DMS114 treated with DMSO at 0.1 percent for 48 hours (cell line): ENCODE data around the gene DCAF15.

Experiments
- DNase-seq: peaks from one replicate; lab custom pipeline; 2025; ENCODE audit not compliant: unreplicated experiment; lab: John Stamatoyannopoulos, UW

DCAF15 gene

GRCh38 chr19:13974073-13974472, 21.8 kb downstream of the DCAF15 start:
- DNase-seq = peak; percentile 12

DNA sequence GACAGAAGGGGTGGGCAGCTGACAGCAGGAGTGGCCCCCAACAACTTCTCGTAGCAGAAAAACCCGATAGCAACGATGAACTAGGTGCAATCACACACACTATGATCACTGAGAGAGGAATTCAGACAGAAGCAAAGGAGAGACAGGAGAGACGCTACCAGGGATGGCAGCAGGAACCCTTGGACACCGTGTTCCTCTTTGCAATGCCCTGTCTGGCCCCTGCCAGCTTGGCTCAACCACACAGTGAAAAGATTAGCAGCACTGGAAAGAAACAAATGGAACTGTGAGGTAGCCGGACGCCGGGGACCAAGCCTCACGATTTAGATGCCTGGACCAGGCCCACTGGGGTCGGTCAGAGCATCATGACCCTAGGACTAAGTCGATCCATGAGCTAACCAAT, 23.6 kb downstream of the DCAF15 start:
- no peak for DNase-seq

DNA sequence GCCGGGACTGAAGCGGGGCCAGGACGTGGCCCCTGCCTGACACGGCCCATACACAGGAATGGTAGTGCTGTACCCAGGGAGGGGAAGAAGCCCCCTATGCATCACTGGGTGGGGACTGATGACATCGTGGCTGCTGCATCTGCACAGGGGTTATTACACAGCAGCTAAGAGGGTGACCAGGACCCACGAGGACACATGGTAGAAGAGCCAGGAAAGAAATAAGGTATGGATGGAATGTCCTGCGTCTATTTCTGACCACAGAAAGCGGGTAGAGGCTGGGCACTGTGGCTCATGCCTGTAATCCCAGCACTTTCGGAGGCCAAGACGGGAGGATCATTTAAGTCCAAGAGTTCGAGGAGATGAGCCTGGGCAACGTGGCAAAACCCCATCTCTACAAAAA, 24.1 kb downstream of the DCAF15 start:
- no peak for DNase-seq

DNA sequence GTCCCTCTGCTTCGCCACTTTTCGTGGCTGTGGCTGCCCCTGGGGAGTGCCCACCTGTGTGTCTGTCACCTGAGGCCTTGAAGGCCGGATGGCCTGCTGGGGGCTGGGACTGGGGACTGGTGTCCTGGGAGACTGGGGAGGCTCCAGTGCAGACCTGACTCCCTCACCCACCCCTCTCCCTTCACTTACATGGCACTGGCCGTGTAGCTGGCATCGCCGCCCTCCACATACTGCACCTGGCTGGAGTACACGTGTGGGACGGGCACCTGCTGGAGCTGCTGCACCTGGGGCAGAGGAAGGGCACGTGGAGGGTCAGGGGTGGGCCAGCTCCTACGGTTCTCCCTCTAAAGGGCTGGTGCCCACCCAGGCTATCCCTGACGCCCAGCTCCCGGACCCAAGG, 25.5 kb downstream of the DCAF15 start:
- no peak for DNase-seq

GRCh38 chr19:13978351-13979243, 26.3 kb downstream of the DCAF15 start:
- no peak for DNase-seq

DNA sequence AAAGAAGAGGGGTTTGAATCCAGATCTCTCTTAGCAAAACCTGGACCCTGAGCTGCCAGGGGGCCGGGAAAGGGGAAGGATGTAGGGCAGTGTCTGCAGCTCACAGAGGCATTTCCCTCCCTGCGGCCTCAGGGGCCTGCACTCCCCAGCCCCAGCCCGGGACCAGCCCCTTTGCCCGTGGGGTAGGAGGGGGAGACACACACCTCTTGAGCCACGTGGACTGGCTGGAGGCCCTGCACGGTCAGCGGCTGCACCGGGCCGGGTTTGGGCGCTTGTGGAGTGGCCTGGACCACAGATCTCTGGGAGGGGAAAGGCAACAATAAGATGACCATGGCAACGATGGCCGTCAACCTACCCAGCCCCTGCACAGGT, 26.9 kb downstream of the DCAF15 start:
- no peak for DNase-seq

DNA sequence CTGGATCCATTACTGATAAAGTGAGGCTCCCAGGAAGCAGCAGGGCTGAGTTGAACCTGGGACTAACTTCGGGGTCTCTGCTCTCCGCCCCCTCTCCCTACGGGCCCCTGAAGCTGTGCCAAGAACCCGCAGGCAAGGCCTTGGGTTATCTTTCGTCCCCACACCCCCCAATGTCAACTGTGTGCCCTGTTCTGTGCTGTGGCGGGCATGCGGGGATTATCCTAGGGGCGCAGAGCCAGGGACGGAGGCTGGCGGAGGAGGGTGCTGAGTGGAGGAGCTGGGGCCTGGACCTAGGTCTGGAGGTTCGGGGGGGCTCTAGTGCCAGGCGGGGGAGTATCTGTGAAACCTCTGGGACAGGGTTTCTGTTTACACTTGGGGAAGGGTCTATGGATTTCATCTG, 27.4 kb downstream of the DCAF15 start:
- DNase-seq = no peak

DNA sequence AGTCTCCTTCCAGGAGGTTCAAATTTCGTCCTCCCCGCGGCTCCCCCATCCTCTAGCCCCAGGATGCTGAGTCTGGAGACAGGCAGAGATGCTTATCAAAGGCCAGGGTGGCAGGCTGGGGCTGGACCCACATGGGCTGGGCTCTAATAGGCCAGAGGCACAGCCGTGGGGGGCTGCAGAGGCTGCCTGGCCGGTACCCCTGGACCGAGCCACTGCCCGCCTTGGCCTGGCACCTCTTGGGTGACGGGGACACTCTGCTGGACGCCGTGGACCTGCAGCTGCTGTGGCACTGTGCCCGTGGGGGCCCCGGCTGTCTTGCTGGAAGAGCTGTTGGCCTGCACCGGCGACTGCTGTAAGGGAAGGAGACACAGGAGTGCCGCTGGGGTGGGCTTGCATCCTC, 28.0 kb downstream of the DCAF15 start:
- no peak for DNase-seq

DNA sequence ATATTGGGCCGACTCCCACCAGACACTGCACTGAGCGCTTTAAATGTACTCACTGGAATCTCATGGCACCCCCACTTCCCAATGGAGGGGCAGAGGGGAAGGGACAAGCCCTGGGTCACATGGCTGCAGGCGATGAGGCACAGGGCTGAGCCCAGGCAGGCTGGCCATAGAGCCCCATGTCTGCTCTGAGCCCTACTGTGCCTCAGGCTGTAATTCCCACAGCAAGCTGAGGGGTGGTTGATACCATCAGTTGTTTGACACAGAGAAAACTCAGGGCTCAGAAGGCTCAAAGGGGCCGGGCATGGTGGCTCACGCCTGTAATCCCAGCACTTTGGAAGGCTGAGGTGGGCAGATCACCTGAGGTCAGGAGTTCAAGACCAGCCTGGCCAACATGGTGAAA, 28.7 kb downstream of the DCAF15 start:
- no peak for DNase-seq

- no peak for DNase-seq
Measured at GRCh38 chr19:13981467-13981866, 29.2 kb downstream of the DCAF15 start.

DNA sequence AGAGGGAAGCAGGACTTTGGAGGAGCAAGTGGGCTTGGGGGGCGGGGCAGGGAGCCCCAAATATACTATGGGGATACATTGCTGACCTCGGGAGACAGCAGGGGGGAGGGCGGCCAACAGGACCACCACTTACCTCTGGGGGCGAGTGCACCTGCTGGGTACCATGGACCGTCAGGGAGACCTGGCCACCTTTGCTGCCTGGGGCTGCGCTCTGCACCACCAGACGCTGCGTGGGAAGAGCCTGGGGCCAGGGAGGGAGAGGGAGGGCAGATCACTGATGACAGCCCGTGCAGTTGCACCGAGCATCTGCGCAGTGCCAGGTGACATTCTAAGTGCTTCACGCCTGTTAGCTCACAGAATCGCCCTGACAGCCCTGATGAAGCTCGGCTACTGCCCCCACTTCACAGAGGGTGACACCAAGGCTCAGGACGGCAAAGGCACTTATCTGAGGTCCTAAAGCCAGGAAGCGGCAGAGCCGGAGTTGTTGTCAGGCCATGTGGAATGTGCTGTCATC, 29.7 kb downstream of the DCAF15 start:
- no peak for DNase-seq

DNA sequence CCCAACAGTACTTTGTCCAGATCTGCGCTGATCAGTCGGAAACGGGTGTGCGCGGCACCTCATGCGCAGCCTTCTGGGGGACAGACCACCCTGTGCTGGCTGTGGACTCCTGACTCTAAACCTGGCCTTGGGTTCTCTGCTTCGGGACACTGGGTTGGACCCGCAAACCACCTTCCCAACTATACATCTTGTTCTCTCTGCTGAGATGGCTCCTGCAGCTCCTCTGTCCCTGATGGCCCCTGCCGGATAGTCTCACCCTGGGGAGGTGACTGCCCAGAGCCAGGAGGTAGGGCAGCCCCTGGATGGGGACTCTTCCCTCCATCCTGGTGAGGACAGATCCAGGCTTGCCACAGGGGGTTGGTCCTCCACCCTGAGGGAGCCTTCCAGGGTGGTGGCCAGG, 30.5 kb downstream of the DCAF15 start:
- no peak for DNase-seq

DNA sequence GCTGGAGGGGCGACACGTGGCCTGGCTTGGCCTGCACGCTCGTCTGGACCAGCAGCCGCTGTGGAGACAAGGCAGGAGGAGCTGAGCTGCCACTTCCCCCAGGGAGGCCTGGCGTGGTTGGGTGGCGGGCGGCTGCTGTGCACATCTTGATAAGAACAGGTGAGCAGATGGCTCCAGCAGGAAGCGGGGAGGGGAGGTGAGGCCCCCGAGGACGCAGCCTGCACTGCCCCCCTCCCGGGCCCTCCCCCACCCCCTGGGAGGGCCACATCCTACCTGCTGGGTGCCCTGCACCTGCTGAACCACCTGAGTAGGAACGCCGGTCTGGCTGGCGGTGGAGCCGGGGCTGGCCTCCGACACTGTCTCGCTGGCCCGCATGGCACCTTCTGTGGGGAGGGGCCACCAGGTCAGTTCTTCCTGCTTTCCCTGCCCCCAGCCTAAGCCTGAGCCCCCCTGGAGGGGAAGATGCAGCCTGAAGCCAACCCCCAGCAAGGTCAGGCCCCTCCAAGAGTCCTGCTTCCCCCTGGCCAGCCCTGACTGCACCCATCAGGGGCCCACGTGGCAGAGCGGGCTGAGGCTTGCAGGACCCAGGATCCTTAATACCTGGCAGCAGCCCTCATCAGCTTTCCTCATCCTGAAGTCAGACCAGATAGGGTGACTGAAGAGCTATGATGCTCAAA, 31.0 kb downstream of the DCAF15 start:
- DNase-seq = no peak

- no peak for DNase-seq
Measured at GRCh38 chr19:13984186-13984585, 31.9 kb downstream of the DCAF15 start.

DNA sequence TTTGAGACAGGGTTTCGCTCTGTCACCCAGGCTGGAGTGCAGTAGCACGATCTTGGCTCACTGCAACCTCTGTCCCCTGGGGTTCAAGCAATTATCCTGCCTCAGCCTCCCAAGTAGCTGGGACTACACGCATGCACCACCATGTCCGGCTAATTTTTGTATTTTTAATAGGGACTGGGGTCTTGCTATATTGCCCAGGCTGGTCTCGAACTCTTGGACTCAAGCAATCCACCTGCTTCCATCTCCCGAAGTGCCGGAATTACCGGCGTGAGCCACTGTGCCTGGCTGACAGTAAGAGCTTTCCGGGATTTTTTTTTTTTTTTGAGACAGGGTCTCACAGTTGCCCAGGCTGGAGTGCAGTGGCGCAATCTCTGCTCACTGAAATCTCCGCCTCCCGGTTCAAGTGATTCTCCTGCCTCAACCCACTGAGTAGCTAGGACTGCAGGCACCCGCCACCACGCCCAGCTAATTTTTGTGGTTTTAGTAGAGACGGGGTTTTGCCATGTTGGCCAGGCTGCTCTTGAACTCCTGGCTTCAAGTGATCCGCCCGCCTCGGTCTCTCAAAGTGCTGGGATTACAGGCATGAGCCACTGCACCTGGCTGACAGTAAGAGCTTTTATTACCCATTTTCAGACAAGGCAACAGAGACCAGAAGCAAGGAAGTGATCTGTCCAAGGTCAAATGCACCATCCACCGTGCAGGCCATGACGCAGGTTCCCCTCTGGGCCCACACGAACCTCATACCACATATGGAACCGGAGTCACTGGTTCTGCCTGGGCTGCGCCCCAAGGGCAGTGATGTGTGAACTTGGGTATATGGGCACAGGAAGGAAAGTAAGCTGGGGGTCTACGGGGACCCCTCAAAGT, 32.8 kb downstream of the DCAF15 start:
- no peak for DNase-seq

DNA sequence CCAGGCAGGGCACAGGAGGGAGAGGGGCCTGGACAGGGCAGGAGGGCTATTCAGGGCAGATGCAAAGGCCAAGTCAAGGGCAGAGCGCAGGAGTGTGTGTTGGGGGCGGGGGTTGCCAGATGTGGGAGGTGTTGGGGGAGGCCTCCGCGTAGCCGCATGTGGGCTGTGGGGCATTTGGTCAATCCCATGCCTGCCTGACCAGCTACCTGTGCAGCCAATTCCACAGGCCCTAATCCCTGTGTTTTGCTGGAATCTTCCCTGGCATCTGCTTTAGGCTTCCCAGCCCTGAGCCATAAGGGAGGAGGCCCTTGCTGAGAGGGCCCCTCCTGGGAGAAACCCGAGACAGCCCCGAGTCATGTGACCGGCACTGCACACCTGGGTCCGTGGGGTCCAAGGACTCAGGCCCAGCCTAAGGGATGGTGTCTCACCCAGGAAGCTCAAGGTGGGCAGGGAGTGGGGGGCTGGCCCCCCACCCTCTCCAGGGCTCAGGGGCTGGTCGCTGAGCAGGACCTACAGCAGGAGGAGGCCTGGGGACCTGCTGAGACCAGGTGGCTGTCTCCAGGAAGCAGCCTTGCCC, 33.5 kb downstream of the DCAF15 start:
- no peak for DNase-seq

DNA sequence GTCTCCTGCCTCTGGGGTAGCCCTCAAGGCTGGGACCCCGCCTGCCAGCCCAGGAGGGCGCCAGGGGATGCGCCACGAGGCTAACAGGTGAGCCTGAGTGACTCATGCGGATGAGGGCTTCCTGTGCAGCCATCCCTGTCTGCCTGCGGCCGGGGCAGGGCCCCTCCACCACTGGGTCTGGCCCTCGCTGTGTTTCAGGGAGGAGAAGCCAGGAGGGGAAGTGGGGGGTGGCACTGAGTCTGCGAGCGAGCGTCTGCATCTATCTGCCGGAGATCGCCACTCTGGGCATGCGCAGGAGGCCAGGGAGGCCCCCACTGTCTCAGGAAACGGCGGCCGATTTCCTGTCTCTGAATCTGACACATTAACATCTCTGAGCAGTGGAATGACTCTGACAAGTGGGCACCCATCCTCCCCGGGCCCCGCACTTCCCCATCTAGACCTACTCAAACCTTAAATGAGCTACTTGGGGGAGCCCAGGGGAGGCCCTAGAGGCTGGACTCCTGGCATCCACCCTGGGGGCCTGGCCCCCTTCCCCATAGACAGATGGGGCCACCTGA, 34.1 kb downstream of the DCAF15 start:
- DNase-seq = no peak

- no peak for DNase-seq
Measured at GRCh38 chr19:13987101-13987890, 35.0 kb downstream of the DCAF15 start.

DNA sequence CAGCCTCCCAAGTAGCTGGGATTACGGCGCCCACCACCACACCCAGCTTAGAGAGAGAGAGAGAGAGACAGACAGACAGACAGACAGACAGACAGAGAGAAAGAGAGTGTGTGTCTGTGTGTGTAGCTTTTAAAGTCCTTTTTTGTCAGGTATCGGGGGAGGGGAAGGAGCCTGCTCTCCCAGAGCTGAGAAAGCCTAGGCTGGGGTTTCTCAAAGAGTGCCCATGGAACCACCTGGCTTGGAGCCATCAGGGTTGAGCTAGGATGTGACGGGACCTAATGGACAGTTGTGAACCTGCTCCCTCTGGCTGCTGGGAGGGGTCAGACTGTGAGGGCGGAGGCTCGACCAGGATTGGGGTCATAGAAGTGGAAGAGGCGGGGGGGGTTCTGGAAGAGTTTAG, 37.2 kb downstream of the DCAF15 start:
- DNase-seq = no peak

DNA sequence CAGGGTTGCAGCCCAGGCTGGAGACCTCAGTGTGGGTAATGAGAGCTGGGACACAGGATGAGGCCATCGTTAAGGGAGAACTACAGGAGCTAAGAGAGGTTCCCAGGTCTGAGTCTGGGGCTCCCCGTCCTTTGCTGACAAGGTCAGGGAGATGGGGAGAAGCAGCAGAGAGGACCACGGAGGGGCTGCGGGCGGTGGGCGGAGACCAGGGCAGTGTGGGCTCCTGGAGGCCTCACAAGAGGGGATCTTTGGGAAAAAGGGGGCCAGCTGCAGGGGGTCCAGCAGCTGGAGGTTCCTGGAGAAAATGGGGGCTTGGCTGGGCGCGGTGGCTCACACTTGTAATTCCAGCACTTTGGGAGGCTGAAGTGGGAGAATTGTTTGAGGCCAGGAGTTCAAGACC, 37.8 kb downstream of the DCAF15 start:
- no peak for DNase-seq
